Activated naive CD8-positive, alpha-beta T cell (primary cell): ENCODE data around the gene GPN1.
"Not testable (repeated sequence)": the region's sequence is repeated elsewhere in the genome, so short reads cannot be mapped to it uniquely, and the experiment has no call there.

Experiments
- H3K27ac Mint-ChIP-seq: one replicate; pipeline ENCODE4 v1.8.0; 2021; ENCODE audit warnings: mixed read lengths
- H3K27me3 Mint-ChIP-seq: one replicate; pipeline ENCODE4 v1.8.0; 2021; ENCODE audit warnings: mixed read lengths
- H3K36me3 Mint-ChIP-seq: one replicate; pipeline ENCODE4 v1.8.0; 2021; ENCODE audit warnings: mixed read lengths
- H3K4me1 Mint-ChIP-seq: one replicate; pipeline ENCODE4 v1.8.0; 2021; ENCODE audit warnings: low read depth, mixed read lengths
- H3K4me3 Mint-ChIP-seq: one replicate; pipeline ENCODE4 v1.8.0; 2021; ENCODE audit warnings: mild to moderate bottlenecking, mixed read lengths
- H3K9me3 Mint-ChIP-seq: one replicate; pipeline ENCODE4 v1.8.0; 2021; ENCODE audit warnings: low read depth, mixed read lengths

GPN1 gene

GRCh38 chr2:27680571-27680970 is 51.7 kb downstream of the GPN1 start:
- H3K27ac Mint-ChIP-seq = peak overlapping the region; percentile 64
- peaks cover 32% of the 10 kb centered on the region for H3K4me1 Mint-ChIP-seq
- no peak overlapping the region for H3K4me3 Mint-ChIP-seq
- H3K27me3 Mint-ChIP-seq = no peaks in the 10 kb centered on the region
- no peaks in the 10 kb centered on the region for H3K9me3 Mint-ChIP-seq
- peaks cover 22% of the 10 kb centered on the region for H3K36me3 Mint-ChIP-seq

GRCh38 chr2:27681841-27682240 is 53.0 kb downstream of the GPN1 start:
- Mint-ChIP-seq H3K36me3 (peaks cover 22% of the 10 kb centered on the region), H3K4me1 (peaks cover 32% of the 10 kb centered on the region), H3K27me3 (no peaks in the 10 kb centered on the region), H3K4me3 (peak overlapping the region; percentile 58), H3K27ac (peak overlapping the region; percentile 88), H3K9me3 (no peaks in the 10 kb centered on the region)

- Mint-ChIP-seq H3K4me1 (peaks cover 32% of the 10 kb centered on the region), H3K36me3 (peaks cover 22% of the 10 kb centered on the region), H3K27ac (peak overlapping the region; percentile 88), H3K4me3 (peak overlapping the region; percentile 58)
- not testable (repeated sequence) for H3K9me3 Mint-ChIP-seq, H3K27me3 Mint-ChIP-seq
Measured at GRCh38 chr2:27682334-27682771, 53.5 kb downstream of the GPN1 start.

- Mint-ChIP-seq H3K4me3 (peak overlapping the region; percentile 21), H3K36me3 (peaks cover 20% of the 10 kb centered on the region), H3K27ac (peak overlapping the region; percentile 76), H3K9me3 (no peaks in the 10 kb centered on the region), H3K27me3 (no peaks in the 10 kb centered on the region), H3K4me1 (peaks cover 32% of the 10 kb centered on the region)
Measured at GRCh38 chr2:27683390-27684071, 54.7 kb downstream of the GPN1 start.

GRCh38 chr2:27685006-27685405 is 56.2 kb downstream of the GPN1 start:
- not testable (repeated sequence) for H3K4me3 Mint-ChIP-seq

GRCh38 chr2:27685577-27685976 is 56.7 kb downstream of the GPN1 start:
- Mint-ChIP-seq H3K27me3 (no peaks in the 10 kb centered on the region), H3K27ac (no peak overlapping the region), H3K9me3 (no peaks in the 10 kb centered on the region), H3K4me3 (no peak overlapping the region), H3K4me1 (peaks cover 32% of the 10 kb centered on the region), H3K36me3 (peaks cover 17% of the 10 kb centered on the region)

More at GRCh38 chr2:27685006-27685405, 56.2 kb downstream of the GPN1 start:
- peaks cover 17% of the 10 kb centered on the region for H3K36me3 Mint-ChIP-seq
- not testable (repeated sequence) for H3K27ac Mint-ChIP-seq, H3K27me3 Mint-ChIP-seq, H3K9me3 Mint-ChIP-seq
- peaks cover 32% of the 10 kb centered on the region for H3K4me1 Mint-ChIP-seq

GRCh38 chr2:27687232-27687631 is 58.4 kb downstream of the GPN1 start:
- Mint-ChIP-seq H3K4me3 (no peak overlapping the region), H3K27me3 (no peaks in the 10 kb centered on the region), H3K4me1 (peaks cover 23% of the 10 kb centered on the region), H3K36me3 (peaks cover 12% of the 10 kb centered on the region), H3K9me3 (no peaks in the 10 kb centered on the region), H3K27ac (no peak overlapping the region)

GRCh38 chr2:27689424-27689823 is 60.6 kb downstream of the GPN1 start:
- Mint-ChIP-seq H3K27ac (no peak overlapping the region), H3K36me3 (peaks cover 11% of the 10 kb centered on the region), H3K9me3 (no peaks in the 10 kb centered on the region)

GRCh38 chr2:27690052-27690451 is 61.2 kb downstream of the GPN1 start:
- Mint-ChIP-seq H3K36me3 (peaks cover 9% of the 10 kb centered on the region), H3K4me1 (peaks cover 5% of the 10 kb centered on the region), H3K4me3 (no peak overlapping the region), H3K27me3 (no peaks in the 10 kb centered on the region), H3K9me3 (no peaks in the 10 kb centered on the region), H3K27ac (no peak overlapping the region)

More at GRCh38 chr2:27689424-27689823, 60.6 kb downstream of the GPN1 start:
- H3K4me3 Mint-ChIP-seq = no peak overlapping the region
- H3K4me1 Mint-ChIP-seq = peaks cover 8% of the 10 kb centered on the region
- H3K27me3 Mint-ChIP-seq = no peaks in the 10 kb centered on the region

GRCh38 chr2:27697660-27698059 is 68.8 kb downstream of the GPN1 start:
- Mint-ChIP-seq H3K27ac (no peak overlapping the region), H3K36me3 (peaks cover 10% of the 10 kb centered on the region), H3K4me3 (no peak overlapping the region), H3K4me1 (no peaks in the 10 kb centered on the region), H3K9me3 (no peaks in the 10 kb centered on the region), H3K27me3 (no peaks in the 10 kb centered on the region)
